Loucy (cell line): ENCODE data around the gene SAXO2.
"Not testable (repeated sequence)": the region's sequence is repeated elsewhere in the genome, so short reads cannot be mapped to it uniquely, and the experiment has no call there.

Source experiments
- CTCF ChIP-seq: fragments of 200-600 bp; sonication (generic); conservative IDR thresholded peaks from 2 replicates; pipeline ENCODE4 v1.5.1; 2014; ENCODE audit warnings: mild to moderate bottlenecking, antibody characterized with exemption, low read length
- EZH2phosphoT487 ChIP-seq: fragments of 200-600 bp; IDR thresholded peaks from 2 replicates; pipeline ENCODE4 v1.6.1; 2018; ENCODE audit warnings: antibody characterized with exemption, mild to moderate bottlenecking, moderate library complexity, borderline replicate concordance

GRCh38 chr15:82237944-82238534 is 24.6 kb upstream of the SAXO2 start:
- not testable (repeated sequence) for TF ChIP-seq CTCF, EZH2phosphoT487
